GM21723 (cell line): ENCODE data around the gene PPP1R13B.
"Not testable (repeated sequence)": the region's sequence is repeated elsewhere in the genome, so short reads cannot be mapped to it uniquely, and the experiment has no call there.

Experiments
- ATAC-seq: cut with Tn5 transposase; IDR thresholded peaks from one replicate; pipeline ENCODE4 v1.9.1; 2021; ENCODE audit warnings: mild to moderate bottlenecking, moderate library complexity; ENCODE audit not compliant: unreplicated experiment

Gene PPP1R13B

GRCh38 chr14:103859416-103860202 is 12.2 kb upstream of the PPP1R13B start:
- no peak for ATAC-seq

- no peak for ATAC-seq
Measured at GRCh38 chr14:103858063-103858781, 10.8 kb upstream of the PPP1R13B start.

GRCh38 chr14:103857256-103857655 is 9.9 kb upstream of the PPP1R13B start:
- ATAC-seq, result no peak

- ATAC-seq, result no peak
Measured at GRCh38 chr14:103856607-103857006, 9.2 kb upstream of the PPP1R13B start.

- no peak for ATAC-seq
Measured at GRCh38 chr14:103856105-103856504, 8.7 kb upstream of the PPP1R13B start.

GRCh38 chr14:103855734-103856095 is 8.3 kb upstream of the PPP1R13B start:
- no peak for ATAC-seq

GRCh38 chr14:103854822-103855733 is 7.7 kb upstream of the PPP1R13B start:
- no peak for ATAC-seq

GRCh38 chr14:103854017-103854808 is 6.8 kb upstream of the PPP1R13B start:
- ATAC-seq, result no peak

GRCh38 chr14:103849151-103849886 is 1.9 kb upstream of the PPP1R13B start:
- ATAC-seq, result no peak

GRCh38 chr14:103848175-103849077 is 1.1 kb upstream of the PPP1R13B start:
- peak; percentile 2 for ATAC-seq

GRCh38 chr14:103846543-103847450 is 578 bp downstream of the PPP1R13B start:
- ATAC-seq, result peak; percentile 43

- no peak for ATAC-seq
Measured at GRCh38 chr14:103846097-103846496, 1.3 kb downstream of the PPP1R13B start.

- ATAC-seq, result no peak
Measured at GRCh38 chr14:103845327-103845726, 2.0 kb downstream of the PPP1R13B start.

GRCh38 chr14:103841265-103841664 is 6.1 kb downstream of the PPP1R13B start:
- ATAC-seq, result not testable (repeated sequence)

GRCh38 chr14:103840014-103840413 is 7.4 kb downstream of the PPP1R13B start:
- no peak for ATAC-seq

- ATAC-seq, result no peak
Measured at GRCh38 chr14:103839579-103839978, 7.8 kb downstream of the PPP1R13B start.

GRCh38 chr14:103838117-103838516 is 9.3 kb downstream of the PPP1R13B start:
- ATAC-seq, result no peak
